HUES6 (cell line): ENCODE measurements around the gene RAD51B.

Experiments
- H3K27ac ChIP-seq: 2 replicates; pipeline ENCODE4 v1.7.0; 2013; ENCODE audit warnings: low read depth, mild to moderate bottlenecking, low read length, inconsistent platforms
- H3K27me3 ChIP-seq: 2 replicates; pipeline ENCODE4 v1.6.1; 2013; ENCODE audit warnings: low read length; ENCODE audit not compliant: control insufficient read depth, insufficient read depth
- H3K36me3 ChIP-seq: 2 replicates; pipeline ENCODE4 v1.6.1; 2013; ENCODE audit warnings: low read length; ENCODE audit not compliant: control insufficient read depth, insufficient read depth
- H3K4me1 ChIP-seq: 2 replicates; pipeline ENCODE4 v1.6.1; 2013; ENCODE audit warnings: low read length; ENCODE audit not compliant: control insufficient read depth, insufficient read depth
- H3K4me3 ChIP-seq: 2 replicates; pipeline ENCODE4 v1.5.1; 2013; ENCODE audit warnings: low read depth, low read length
- H3K9ac ChIP-seq: one replicate; pipeline ENCODE4 v1.6.1; 2013; ENCODE audit warnings: mild to moderate bottlenecking, low read length
- H3K9me3 ChIP-seq: 2 replicates; pipeline ENCODE4 v1.6.1; 2013; ENCODE audit warnings: low read depth, low read length; ENCODE audit not compliant: control insufficient read depth, insufficient read depth

The RAD51B gene

GRCh38 chr14:68199554-68200151, 380.1 kb downstream of the RAD51B start:
- H3K4me1 ChIP-seq: peaks cover 34% of the 10 kb centered on the region

GRCh38 chr14:68203871-68204270, 384.3 kb downstream of the RAD51B start:
- Histone ChIP-seq H3K9me3 (no peaks in the 10 kb centered on the region), H3K4me3 (no peak overlapping the region), H3K27me3 (no peaks in the 10 kb centered on the region), H3K27ac (no peak overlapping the region), H3K9ac (no peak overlapping the region), H3K4me1 (peaks cover 26% of the 10 kb centered on the region), H3K36me3 (no peaks in the 10 kb centered on the region)

More at GRCh38 chr14:68199554-68200151, 380.1 kb downstream of the RAD51B start:
- no peaks in the 10 kb centered on the region for H3K36me3 ChIP-seq
- 0 out of 2 replicates have a peak overlapping the region, but pooled peaks have one; percentile 0 for H3K27ac ChIP-seq
- H3K27me3 ChIP-seq: no peaks in the 10 kb centered on the region
- no peaks in the 10 kb centered on the region for H3K9me3 ChIP-seq
- no peak overlapping the region for H3K9ac ChIP-seq
- H3K4me3 ChIP-seq: no peak overlapping the region

GRCh38 chr14:68208218-68208617, 388.6 kb downstream of the RAD51B start:
- Histone ChIP-seq H3K9me3 (no peaks in the 10 kb centered on the region), H3K9ac (no peak overlapping the region), H3K4me3 (no peak overlapping the region), H3K27me3 (no peaks in the 10 kb centered on the region), H3K4me1 (peaks cover 12% of the 10 kb centered on the region), H3K36me3 (no peaks in the 10 kb centered on the region), H3K27ac (no peak overlapping the region)

DNA sequence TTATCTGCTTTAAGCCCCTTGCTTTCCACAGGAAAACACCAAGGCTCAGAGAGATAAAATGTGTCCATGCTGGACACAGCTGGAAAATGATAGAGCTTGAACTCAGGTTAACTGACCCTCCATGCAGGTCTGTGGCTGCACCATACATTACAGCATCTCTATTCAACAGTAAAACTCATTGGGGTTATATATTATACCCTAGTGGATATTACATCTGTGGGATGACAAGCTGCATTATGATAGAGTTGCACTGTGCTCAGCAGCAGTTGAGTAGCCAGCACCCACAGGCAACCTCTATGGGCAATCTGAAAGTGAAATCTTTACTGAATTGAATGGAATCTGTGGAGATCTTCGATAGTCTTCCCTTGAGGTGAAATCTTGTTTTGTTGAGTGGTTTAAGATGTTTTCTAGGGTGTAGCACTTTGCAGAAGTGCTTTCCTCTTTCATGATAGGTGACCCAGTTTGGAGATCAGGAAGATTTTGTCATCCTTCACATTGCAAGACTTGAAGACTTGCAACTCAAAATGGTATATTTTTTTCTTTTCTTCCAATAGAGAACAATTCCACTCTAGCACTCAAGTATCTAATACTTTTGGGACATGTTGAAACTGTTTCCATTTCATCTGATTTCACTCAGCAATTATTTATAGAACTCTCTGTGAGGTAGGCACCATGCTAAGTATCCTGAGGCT, 389.2 kb downstream of the RAD51B start:
- Histone ChIP-seq H3K4me1 (peaks cover 12% of the 10 kb centered on the region), H3K4me3 (no peak overlapping the region), H3K9ac (no peak overlapping the region), H3K27me3 (no peaks in the 10 kb centered on the region), H3K27ac (no peak overlapping the region), H3K36me3 (no peaks in the 10 kb centered on the region), H3K9me3 (no peaks in the 10 kb centered on the region)

- no peaks in the 10 kb centered on the region for H3K27me3 ChIP-seq
- no peaks in the 10 kb centered on the region for H3K9me3 ChIP-seq
- H3K27ac ChIP-seq: no peak overlapping the region
- no peaks in the 10 kb centered on the region for H3K36me3 ChIP-seq
- peaks cover 12% of the 10 kb centered on the region for H3K4me1 ChIP-seq
- H3K9ac ChIP-seq: no peak overlapping the region
- H3K4me3 ChIP-seq: no peak overlapping the region
Observed at GRCh38 chr14:68210729-68211299, 391.2 kb downstream of the RAD51B start.

DNA sequence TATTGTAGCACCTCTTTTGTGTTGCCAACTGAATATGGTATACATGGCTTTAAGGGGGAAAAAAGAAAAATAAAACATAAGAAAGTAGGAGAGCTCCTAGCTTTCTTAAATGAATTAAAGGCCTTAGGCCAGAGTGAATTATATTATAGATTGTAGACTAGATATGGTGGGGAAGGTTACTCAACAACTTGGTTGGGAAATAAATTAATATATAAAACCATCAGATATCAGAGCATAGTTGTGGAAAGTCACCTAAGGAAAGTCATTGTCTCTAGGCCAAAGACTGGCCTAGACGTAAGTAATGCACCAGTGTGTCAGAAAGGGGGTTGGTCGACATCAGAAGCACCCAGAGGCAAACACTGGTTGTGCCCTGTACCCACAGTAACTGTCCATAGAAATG, 391.8 kb downstream of the RAD51B start:
- Histone ChIP-seq H3K4me3 (no peak overlapping the region), H3K27me3 (no peaks in the 10 kb centered on the region), H3K9me3 (no peaks in the 10 kb centered on the region), H3K4me1 (peaks cover 12% of the 10 kb centered on the region), H3K36me3 (no peaks in the 10 kb centered on the region), H3K27ac (no peak overlapping the region), H3K9ac (no peak overlapping the region)

GRCh38 chr14:68211886-68212285, 392.3 kb downstream of the RAD51B start:
- Histone ChIP-seq H3K4me1 (peaks cover 15% of the 10 kb centered on the region), H3K36me3 (no peaks in the 10 kb centered on the region), H3K4me3 (no peak overlapping the region), H3K9ac (no peak overlapping the region), H3K9me3 (no peaks in the 10 kb centered on the region), H3K27ac (no peak overlapping the region), H3K27me3 (no peaks in the 10 kb centered on the region)

- no peak overlapping the region for H3K27ac ChIP-seq
- no peaks in the 10 kb centered on the region for H3K36me3 ChIP-seq
- H3K9me3 ChIP-seq: no peaks in the 10 kb centered on the region
- no peaks in the 10 kb centered on the region for H3K27me3 ChIP-seq
- H3K4me1 ChIP-seq: peaks cover 17% of the 10 kb centered on the region
- no peak overlapping the region for H3K9ac ChIP-seq
- no peak overlapping the region for H3K4me3 ChIP-seq
Observed at GRCh38 chr14:68212361-68212760, 392.8 kb downstream of the RAD51B start.

- H3K9ac ChIP-seq: no peak overlapping the region
- no peaks in the 10 kb centered on the region for H3K36me3 ChIP-seq
- no peak overlapping the region for H3K4me3 ChIP-seq
- no peaks in the 10 kb centered on the region for H3K9me3 ChIP-seq
- no peak overlapping the region for H3K27ac ChIP-seq
- H3K27me3 ChIP-seq: no peaks in the 10 kb centered on the region
- peaks cover 6% of the 10 kb centered on the region; the same call in 1 of the 2 replicates for H3K4me1 ChIP-seq
Observed at GRCh38 chr14:68214431-68214830, 394.9 kb downstream of the RAD51B start.

- no peaks in the 10 kb centered on the region for H3K36me3 ChIP-seq
- no peak overlapping the region for H3K27ac ChIP-seq
- H3K9me3 ChIP-seq: no peaks in the 10 kb centered on the region
- H3K9ac ChIP-seq: no peak overlapping the region
- H3K4me3 ChIP-seq: no peak overlapping the region
- H3K4me1 ChIP-seq: peaks cover 6% of the 10 kb centered on the region; the same call in 1 of the 2 replicates
- no peaks in the 10 kb centered on the region for H3K27me3 ChIP-seq
Observed at GRCh38 chr14:68215629-68216028, 396.1 kb downstream of the RAD51B start.

DNA sequence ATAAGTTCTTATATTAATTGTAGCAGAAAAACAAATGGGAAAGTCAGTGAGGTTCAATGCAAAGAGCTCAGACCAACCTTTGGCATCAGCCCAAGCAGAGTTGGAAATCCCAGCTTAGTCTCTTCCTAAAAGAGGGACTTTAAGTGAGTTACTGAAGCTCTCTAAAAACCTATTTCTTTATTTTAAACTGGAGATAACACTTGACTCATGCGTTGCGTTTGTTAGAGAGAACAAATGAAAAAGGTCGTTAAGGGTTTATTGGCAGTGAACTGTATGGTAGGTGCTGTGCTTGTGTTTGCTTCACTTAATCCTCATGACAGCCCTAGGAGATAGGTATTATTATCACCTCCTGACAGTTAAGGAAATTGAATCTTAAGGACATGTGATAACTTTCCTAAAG, 396.5 kb downstream of the RAD51B start:
- no peak overlapping the region for H3K27ac ChIP-seq
- H3K4me3 ChIP-seq: no peak overlapping the region
- no peaks in the 10 kb centered on the region for H3K9me3 ChIP-seq
- no peak overlapping the region for H3K9ac ChIP-seq
- peaks cover 6% of the 10 kb centered on the region; the same call in 1 of the 2 replicates for H3K4me1 ChIP-seq
- H3K36me3 ChIP-seq: no peaks in the 10 kb centered on the region
- no peaks in the 10 kb centered on the region for H3K27me3 ChIP-seq
